ENCODE data around the gene SCFD2.
"Not testable (repeated sequence)": the region's sequence is repeated elsewhere in the genome, so short reads cannot be mapped to it uniquely, and the experiment has no call there.

The SCFD2 gene

DNA sequence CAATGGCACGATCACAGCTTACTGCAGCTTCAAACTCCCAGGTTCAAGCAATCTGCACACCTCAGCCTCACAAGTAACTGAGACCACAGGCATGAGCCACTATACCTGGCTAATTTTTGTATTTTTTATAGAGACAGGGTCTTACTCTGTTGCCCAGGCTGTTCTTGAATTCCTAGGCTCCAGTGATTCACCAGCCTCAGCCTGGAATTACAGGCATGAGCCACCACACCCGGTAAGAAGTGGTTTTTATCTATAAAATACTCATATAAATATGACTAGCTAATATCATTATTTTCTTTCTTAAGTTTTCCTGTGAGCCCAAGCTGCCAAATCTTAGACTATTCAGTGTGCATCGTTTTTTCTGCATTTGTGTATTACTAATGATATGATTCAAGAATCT is 4.4 kb downstream of the SCFD2 start:
- H3K9ac ChIP-seq (ENCODE audit: insufficient read length, low read depth), result no peak overlapping the region
- TF ChIP-seq SUZ12 (IDR thresholded peaks at IDR 0.05; ENCODE audit: extremely low read depth, insufficient read depth, insufficient read length), result no peak
- TF ChIP-seq YY1 (IDR thresholded peaks at IDR 0.05; ENCODE audit: insufficient read depth, insufficient read length), result no peak
- TF ChIP-seq ZNF274 (IDR thresholded peaks at IDR 0.05; ENCODE audit: low read depth, low read length), result no peak
- no peak for DNase-seq (ENCODE audit: low read depth, low spot score)
- H3K36me3 ChIP-seq (ENCODE audit: insufficient read depth, insufficient read length, low read length), result no peaks in the 10 kb centered on the region
- H3K4me3 ChIP-seq (ENCODE audit: insufficient read length, low read depth), result no peak overlapping the region
- no peaks in the 10 kb centered on the region for H3K4me1 ChIP-seq (ENCODE audit: insufficient read depth, insufficient read length)
- H3K9me3 ChIP-seq (ENCODE audit: insufficient read depth, low read length), result no peaks in the 10 kb centered on the region
- no peaks in the 10 kb centered on the region for H3K27me3 ChIP-seq (ENCODE audit: insufficient read depth, insufficient read length)

DNA sequence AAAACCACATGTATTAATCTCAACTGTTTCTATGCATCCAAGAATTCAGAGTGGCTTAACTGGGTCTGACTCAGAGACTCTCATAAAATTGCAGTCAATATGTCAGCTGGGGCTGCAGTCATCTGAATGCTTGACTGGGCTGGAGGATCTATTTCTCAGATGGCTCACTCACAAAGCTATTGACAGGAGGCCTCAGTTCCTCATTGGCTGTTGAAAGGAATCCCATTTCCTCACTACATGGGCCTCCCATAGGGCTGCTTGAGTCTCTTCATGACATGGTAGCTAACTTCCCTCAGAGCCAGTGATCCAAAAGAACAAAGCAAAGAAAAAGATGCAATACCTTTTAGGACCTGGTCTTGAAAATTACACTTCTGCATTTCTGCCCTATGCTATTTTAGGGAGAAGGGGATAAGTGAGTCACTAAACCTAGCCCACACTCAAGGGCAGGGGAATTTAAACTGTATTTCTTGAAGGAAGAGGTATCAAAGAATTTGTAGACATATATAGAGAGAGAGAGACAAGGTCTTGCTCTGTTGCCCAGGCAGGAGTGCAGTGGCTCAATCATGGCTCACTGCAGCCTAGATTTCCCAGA is 9.8 kb downstream of the SCFD2 start:
- TF ChIP-seq SUZ12 (IDR thresholded peaks at IDR 0.05; ENCODE audit: extremely low read depth, insufficient read depth, insufficient read length), result no peak
- TF ChIP-seq ZNF274 (IDR thresholded peaks at IDR 0.05; ENCODE audit: low read depth, low read length), result no peak
- no peak for TF ChIP-seq YY1 (IDR thresholded peaks at IDR 0.05; ENCODE audit: insufficient read depth, insufficient read length)
- Histone ChIP-seq H3K9me3 (ENCODE audit: insufficient read depth, low read length) (peaks cover 19% of the 10 kb centered on the region; the same call in 1 of the 2 replicates), H3K9ac (ENCODE audit: insufficient read length, low read depth) (no peak overlapping the region), H3K36me3 (ENCODE audit: insufficient read depth, insufficient read length, low read length) (peaks cover 7% of the 10 kb centered on the region), H3K27me3 (ENCODE audit: insufficient read depth, insufficient read length) (no peaks in the 10 kb centered on the region), H3K4me3 (ENCODE audit: insufficient read length, low read depth) (no peak overlapping the region), H3K4me1 (ENCODE audit: insufficient read depth, insufficient read length) (no peaks in the 10 kb centered on the region)
- DNase-seq (ENCODE audit: low read depth, low spot score), result no peak

DNA sequence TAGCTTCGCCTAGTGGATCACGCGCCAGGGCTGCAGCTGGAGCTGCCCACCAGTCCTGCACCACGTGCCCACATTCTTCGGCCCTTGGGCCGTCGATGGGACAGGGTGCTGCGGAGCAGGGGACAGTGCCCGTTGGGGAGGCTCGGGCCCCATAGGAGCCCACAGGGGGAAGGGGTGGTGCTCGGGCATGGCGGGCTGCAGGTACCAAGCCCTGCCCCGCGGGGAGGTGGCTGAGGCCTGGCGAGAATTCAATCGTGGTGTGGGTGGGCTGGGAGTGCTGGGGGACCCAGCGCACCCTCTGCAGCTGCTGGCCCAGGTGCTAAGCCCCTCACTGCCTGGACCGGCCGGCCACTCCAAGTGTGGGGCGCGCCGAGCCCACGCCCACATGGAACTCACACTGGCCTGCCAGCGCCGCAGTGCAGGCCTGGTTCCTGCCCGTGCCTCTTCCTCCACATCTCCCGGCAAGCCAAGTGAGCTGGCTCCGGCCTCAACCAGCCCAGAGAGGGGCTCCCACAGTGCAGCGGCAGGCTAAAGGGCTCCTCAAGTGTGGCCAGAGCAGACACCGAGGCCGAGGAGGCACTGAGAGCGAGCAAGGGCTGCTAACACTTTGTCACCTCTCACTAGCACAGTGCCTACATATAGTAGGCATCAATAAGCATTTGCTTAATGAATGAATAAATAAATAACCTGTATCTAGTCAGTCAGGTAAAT is 11.7 kb downstream of the SCFD2 start:
- TF ChIP-seq SUZ12 (IDR thresholded peaks at IDR 0.05; ENCODE audit: extremely low read depth, insufficient read depth, insufficient read length) (no peak), YY1 (IDR thresholded peaks at IDR 0.05; ENCODE audit: insufficient read depth, insufficient read length) (no peak), ZNF274 (IDR thresholded peaks at IDR 0.05; ENCODE audit: low read depth, low read length) (no peak)
- peaks cover 19% of the 10 kb centered on the region; the same call in 1 of the 2 replicates for H3K9me3 ChIP-seq (ENCODE audit: insufficient read depth, low read length)
- H3K27me3 ChIP-seq (ENCODE audit: insufficient read depth, insufficient read length), result no peaks in the 10 kb centered on the region
- H3K36me3 ChIP-seq (ENCODE audit: insufficient read depth, insufficient read length, low read length), result peaks cover 7% of the 10 kb centered on the region
- H3K4me3 ChIP-seq (ENCODE audit: insufficient read length, low read depth), result no peak overlapping the region
- H3K4me1 ChIP-seq (ENCODE audit: insufficient read depth, insufficient read length), result no peaks in the 10 kb centered on the region
- no peak for DNase-seq (ENCODE audit: low read depth, low spot score)
- no peak overlapping the region for H3K9ac ChIP-seq (ENCODE audit: insufficient read length, low read depth)

DNA sequence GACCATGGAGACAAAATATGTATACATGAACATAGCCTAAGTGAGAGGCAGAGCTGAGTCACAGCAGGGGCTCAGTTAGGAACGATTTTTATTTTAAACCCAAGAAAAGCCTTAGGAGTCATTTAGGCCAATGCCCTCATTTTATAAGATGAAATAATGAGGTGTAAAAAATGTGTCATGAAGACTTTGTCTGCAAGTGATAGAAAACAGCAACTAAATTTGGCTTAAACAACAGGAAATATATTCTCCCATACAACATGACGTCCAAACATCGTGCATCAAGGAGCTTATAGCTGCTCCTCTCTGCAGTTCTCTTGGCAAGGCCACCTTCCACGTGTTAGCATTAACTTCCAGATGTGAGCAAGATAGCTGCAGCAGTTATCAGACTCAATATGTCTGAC is 16.8 kb downstream of the SCFD2 start:
- Histone ChIP-seq H3K4me1 (ENCODE audit: insufficient read depth, insufficient read length) (no peaks in the 10 kb centered on the region), H3K4me3 (ENCODE audit: insufficient read length, low read depth) (no peak overlapping the region), H3K36me3 (ENCODE audit: insufficient read depth, insufficient read length, low read length) (peaks cover 5% of the 10 kb centered on the region), H3K9me3 (ENCODE audit: insufficient read depth, low read length) (peaks cover 3% of the 10 kb centered on the region; the same call in 1 of the 2 replicates), H3K27me3 (ENCODE audit: insufficient read depth, insufficient read length) (no peaks in the 10 kb centered on the region), H3K9ac (ENCODE audit: insufficient read length, low read depth) (no peak overlapping the region)
- TF ChIP-seq SUZ12 (IDR thresholded peaks at IDR 0.05; ENCODE audit: extremely low read depth, insufficient read depth, insufficient read length) (no peak), ZNF274 (IDR thresholded peaks at IDR 0.05; ENCODE audit: low read depth, low read length) (no peak), YY1 (IDR thresholded peaks at IDR 0.05; ENCODE audit: insufficient read depth, insufficient read length) (no peak)
- no peak for DNase-seq (ENCODE audit: low read depth, low spot score)

DNA sequence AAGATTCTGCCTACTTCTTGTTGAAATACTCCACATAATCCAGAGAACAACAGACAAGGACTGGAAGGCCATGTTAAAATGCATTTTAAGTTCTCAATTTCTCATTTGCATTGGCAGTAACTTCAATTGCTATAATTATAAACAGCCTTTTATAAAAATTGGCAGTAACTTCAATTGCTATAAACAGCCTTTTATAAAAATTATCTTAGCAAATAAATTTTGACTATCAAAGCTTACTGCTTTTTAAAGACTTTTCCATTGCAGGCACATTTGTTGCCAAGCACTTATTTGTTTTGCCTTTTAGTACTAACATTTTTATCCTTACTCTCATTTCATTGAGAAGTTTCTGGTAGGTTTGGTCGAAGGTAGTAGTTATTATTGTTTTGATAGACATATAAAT is 17.8 kb downstream of the SCFD2 start:
- DNase-seq (ENCODE audit: low read depth, low spot score), result no peak
- TF ChIP-seq SUZ12 (IDR thresholded peaks at IDR 0.05; ENCODE audit: extremely low read depth, insufficient read depth, insufficient read length) (no peak), YY1 (IDR thresholded peaks at IDR 0.05; ENCODE audit: insufficient read depth, insufficient read length) (no peak), ZNF274 (IDR thresholded peaks at IDR 0.05; ENCODE audit: low read depth, low read length) (no peak)
- Histone ChIP-seq H3K36me3 (ENCODE audit: insufficient read depth, insufficient read length, low read length) (peaks cover 5% of the 10 kb centered on the region), H3K9ac (ENCODE audit: insufficient read length, low read depth) (no peak overlapping the region), H3K9me3 (ENCODE audit: insufficient read depth, low read length) (no peaks in the 10 kb centered on the region), H3K4me1 (ENCODE audit: insufficient read depth, insufficient read length) (no peaks in the 10 kb centered on the region), H3K27me3 (ENCODE audit: insufficient read depth, insufficient read length) (no peaks in the 10 kb centered on the region), H3K4me3 (ENCODE audit: insufficient read length, low read depth) (no peak overlapping the region)

DNA sequence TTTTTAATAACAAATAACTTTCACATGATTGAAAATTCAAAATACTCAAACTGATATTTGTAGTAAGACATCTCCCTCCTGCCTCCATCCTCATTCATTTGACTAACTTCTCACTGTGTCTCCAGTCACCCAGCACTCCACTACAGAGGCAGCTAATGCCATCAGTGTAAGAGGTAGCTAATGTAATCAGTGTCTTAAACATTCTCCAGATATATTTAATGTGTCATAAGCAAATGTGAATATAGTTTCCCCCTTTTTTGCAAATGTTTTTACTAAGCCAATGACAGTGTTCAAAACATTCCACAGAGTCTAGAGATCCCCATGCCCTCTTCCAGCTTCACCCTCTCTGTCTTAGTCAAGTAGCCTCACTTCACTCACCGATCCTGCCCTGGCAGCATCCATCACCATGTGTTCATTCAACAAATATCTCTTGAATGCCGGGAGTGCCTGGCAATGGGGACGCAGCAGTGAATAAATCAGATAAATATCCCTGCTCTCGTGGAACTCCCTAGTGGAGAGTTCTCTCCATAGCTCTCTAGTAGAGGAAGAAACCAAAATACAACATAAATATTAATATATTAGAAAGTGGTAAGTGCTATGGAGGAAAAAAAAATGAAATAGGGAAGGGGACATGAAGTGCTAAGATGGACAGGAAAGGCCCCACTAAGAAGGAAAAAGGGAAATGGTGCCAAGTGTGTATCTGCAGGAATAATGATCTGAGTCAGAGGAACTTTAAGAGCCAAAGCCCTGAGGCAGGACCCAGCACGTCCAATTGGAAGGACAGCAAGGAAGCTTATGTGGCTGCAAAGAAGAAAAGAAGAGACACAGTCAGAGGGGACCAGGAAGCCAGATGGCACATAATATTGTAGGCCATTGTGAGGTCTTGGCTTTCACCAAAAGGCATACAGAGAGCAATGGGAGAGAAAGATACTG is 18.7 kb downstream of the SCFD2 start:
- no peak for TF ChIP-seq YY1 (IDR thresholded peaks at IDR 0.05; ENCODE audit: insufficient read depth, insufficient read length)
- TF ChIP-seq SUZ12 (IDR thresholded peaks at IDR 0.05; ENCODE audit: extremely low read depth, insufficient read depth, insufficient read length), result no peak
- TF ChIP-seq ZNF274 (IDR thresholded peaks at IDR 0.05; ENCODE audit: low read depth, low read length), result no peak
- no peak for DNase-seq (ENCODE audit: low read depth, low spot score)
- Histone ChIP-seq H3K27me3 (ENCODE audit: insufficient read depth, insufficient read length) (no peaks in the 10 kb centered on the region), H3K9me3 (ENCODE audit: insufficient read depth, low read length) (no peaks in the 10 kb centered on the region), H3K4me1 (ENCODE audit: insufficient read depth, insufficient read length) (no peaks in the 10 kb centered on the region), H3K9ac (ENCODE audit: insufficient read length, low read depth) (no peak overlapping the region), H3K4me3 (ENCODE audit: insufficient read length, low read depth) (no peak overlapping the region), H3K36me3 (ENCODE audit: insufficient read depth, insufficient read length, low read length) (no peaks in the 10 kb centered on the region)

DNA sequence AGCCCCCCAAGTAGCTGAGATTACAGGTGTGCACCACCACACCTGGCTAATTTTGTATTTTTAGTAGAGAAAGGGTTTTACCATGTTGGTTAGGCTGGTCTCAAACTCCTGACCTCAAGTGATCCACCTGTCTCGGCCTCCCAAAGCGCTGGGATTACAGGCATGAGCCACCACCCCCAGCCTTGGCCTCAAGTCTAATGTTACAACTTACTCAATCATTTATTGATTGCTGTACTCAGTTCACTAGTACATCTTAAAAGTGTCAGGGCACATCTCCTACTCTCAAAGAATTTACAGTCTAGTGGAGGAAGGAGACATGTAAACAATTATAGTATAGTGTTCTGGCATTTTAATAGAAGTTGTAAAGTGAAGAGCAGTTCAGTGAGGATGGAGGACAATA is 19.5 kb downstream of the SCFD2 start:
- DNase-seq (ENCODE audit: low read depth, low spot score); H3K4me3 ChIP-seq (ENCODE audit: insufficient read length, low read depth); H3K4me1 ChIP-seq (ENCODE audit: insufficient read depth, insufficient read length); H3K27me3 ChIP-seq (ENCODE audit: insufficient read depth, insufficient read length); H3K36me3 ChIP-seq (ENCODE audit: insufficient read depth, insufficient read length, low read length); H3K9ac ChIP-seq (ENCODE audit: insufficient read length, low read depth); H3K9me3 ChIP-seq (ENCODE audit: insufficient read depth, low read length): not testable (repeated sequence)

DNA sequence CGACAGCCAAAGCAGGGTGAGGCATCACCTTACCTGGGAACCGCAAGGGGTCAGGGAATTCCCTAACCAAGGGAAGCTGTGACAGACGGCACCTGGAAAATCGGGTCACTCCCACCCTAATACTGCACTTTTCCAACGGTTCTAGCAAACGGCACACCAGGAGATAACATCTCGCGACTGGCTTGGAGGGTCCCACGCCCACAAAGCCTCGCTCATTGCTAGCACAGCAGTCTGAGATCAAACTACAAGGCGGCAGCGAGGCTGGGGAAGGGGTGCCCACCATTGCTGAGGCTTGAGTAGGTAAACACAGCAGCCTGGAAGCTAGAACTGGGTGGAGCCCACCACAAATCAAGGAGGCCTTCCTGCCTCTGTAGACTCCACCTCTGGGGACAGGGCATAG is 25.7 kb downstream of the SCFD2 start:
- not testable (repeated sequence) for H3K36me3 ChIP-seq (ENCODE audit: insufficient read depth, insufficient read length, low read length); H3K4me1 ChIP-seq (ENCODE audit: insufficient read depth, insufficient read length); H3K4me3 ChIP-seq (ENCODE audit: insufficient read length, low read depth); H3K9ac ChIP-seq (ENCODE audit: insufficient read length, low read depth); H3K9me3 ChIP-seq (ENCODE audit: insufficient read depth, low read length); DNase-seq (ENCODE audit: low read depth, low spot score); H3K27me3 ChIP-seq (ENCODE audit: insufficient read depth, insufficient read length)

DNA sequence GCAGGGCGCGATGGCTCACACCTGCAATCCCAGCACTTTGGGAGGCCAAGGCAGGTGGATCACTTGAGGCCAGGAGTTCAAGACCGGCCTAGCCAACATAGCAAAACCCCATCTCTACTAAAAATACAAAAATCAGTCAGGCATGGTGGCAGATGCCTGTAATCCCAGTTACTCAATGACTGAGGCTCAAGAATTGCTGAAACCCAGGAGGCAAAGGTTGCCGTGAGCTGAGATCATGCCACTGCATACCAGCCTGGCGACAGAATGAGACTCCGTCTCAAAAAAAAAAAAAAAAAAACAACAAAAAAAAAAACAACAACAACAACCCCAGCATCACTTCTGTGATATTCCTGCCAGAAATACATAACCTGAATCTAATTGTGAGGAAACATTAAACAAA is 30.9 kb downstream of the SCFD2 start:
- H3K9me3 ChIP-seq (ENCODE audit: insufficient read depth, low read length); H3K4me3 ChIP-seq (ENCODE audit: insufficient read length, low read depth); H3K4me1 ChIP-seq (ENCODE audit: insufficient read depth, insufficient read length); H3K9ac ChIP-seq (ENCODE audit: insufficient read length, low read depth); H3K36me3 ChIP-seq (ENCODE audit: insufficient read depth, insufficient read length, low read length); DNase-seq (ENCODE audit: low read depth, low spot score); H3K27me3 ChIP-seq (ENCODE audit: insufficient read depth, insufficient read length): not testable (repeated sequence)
